NK-92 (cell line): ENCODE measurements around the gene BMPER.

Experiments
- DNase-seq: peaks from one replicate; lab custom pipeline; 2025; ENCODE audit not compliant: unreplicated experiment; lab: John Stamatoyannopoulos, UW

The BMPER gene

GRCh38 chr7:33964417-33965182, 59.3 kb downstream of the BMPER start:
- no peak for DNase-seq

- DNase-seq = no peak
Measured at GRCh38 chr7:33965183-33965744, 59.9 kb downstream of the BMPER start.

GRCh38 chr7:33968591-33968990, 63.3 kb downstream of the BMPER start:
- no peak for DNase-seq

- no peak for DNase-seq
Measured at GRCh38 chr7:33970536-33970935, 65.2 kb downstream of the BMPER start.

GRCh38 chr7:33971106-33971505, 65.8 kb downstream of the BMPER start:
- DNase-seq = no peak

GRCh38 chr7:33973231-33974015, 68.1 kb downstream of the BMPER start:
- no peak for DNase-seq

GRCh38 chr7:33979300-33979806, 74.0 kb downstream of the BMPER start:
- no peak for DNase-seq

- DNase-seq = no peak
Measured at GRCh38 chr7:33979807-33980355, 74.5 kb downstream of the BMPER start.

- no peak for DNase-seq
Measured at GRCh38 chr7:33981226-33981625, 75.9 kb downstream of the BMPER start.

- no peak for DNase-seq
Measured at GRCh38 chr7:33981671-33982424, 76.5 kb downstream of the BMPER start.

- DNase-seq = no peak
Measured at GRCh38 chr7:33982425-33982786, 77.1 kb downstream of the BMPER start.

GRCh38 chr7:33986451-33986850, 81.1 kb downstream of the BMPER start:
- no peak for DNase-seq

GRCh38 chr7:33986951-33987947, 81.9 kb downstream of the BMPER start:
- no peak for DNase-seq

GRCh38 chr7:33996899-33997298, 91.6 kb downstream of the BMPER start:
- no peak for DNase-seq

- DNase-seq = no peak
Measured at GRCh38 chr7:33998476-33998875, 93.1 kb downstream of the BMPER start.

GRCh38 chr7:34011017-34011695, 105.8 kb downstream of the BMPER start:
- DNase-seq = no peak

GRCh38 chr7:34011696-34012095, 106.4 kb downstream of the BMPER start:
- no peak for DNase-seq

GRCh38 chr7:34013421-34013820, 108.1 kb downstream of the BMPER start:
- DNase-seq = no peak

GRCh38 chr7:34015651-34016050, 110.3 kb downstream of the BMPER start:
- DNase-seq = no peak
